GM18499 (cell line): Measurements from ENCODE around the gene NTNG1.
"Not testable (repeated sequence)": the region's sequence is repeated elsewhere in the genome, so short reads cannot be mapped to it uniquely, and the experiment has no call there.

Source experiments
- ATAC-seq: cut with Tn5 transposase; IDR thresholded peaks from one replicate; pipeline ENCODE4 v1.9.1; 2021; ENCODE audit warnings: moderate number of reproducible peaks; ENCODE audit not compliant: insufficient read depth, unreplicated experiment

NTNG1 gene

GRCh38 chr1:107140703-107141490, at the start of gene NTNG1:
Gene NTNG1, plus strand, starts transcription at chr1:107141039.
- ATAC-seq = no peak

GRCh38 chr1:107091418-107091817, 49.4 kb upstream of the NTNG1 start:
- no peak for ATAC-seq

GRCh38 chr1:107093395-107093794, 47.4 kb upstream of the NTNG1 start:
- ATAC-seq = not testable (repeated sequence)

GRCh38 chr1:107095647-107096046, 45.2 kb upstream of the NTNG1 start:
- no peak for ATAC-seq

- no peak for ATAC-seq
Measured at GRCh38 chr1:107096690-107097089, 44.1 kb upstream of the NTNG1 start.

- ATAC-seq = no peak
Measured at GRCh38 chr1:107098961-107099360, 41.9 kb upstream of the NTNG1 start.

GRCh38 chr1:107100331-107100984, 40.4 kb upstream of the NTNG1 start:
- ATAC-seq = no peak

GRCh38 chr1:107105914-107106313, 34.9 kb upstream of the NTNG1 start:
- no peak for ATAC-seq

GRCh38 chr1:107110326-107110725, 30.5 kb upstream of the NTNG1 start:
- ATAC-seq = no peak

GRCh38 chr1:107116306-107116790, 24.5 kb upstream of the NTNG1 start:
- no peak for ATAC-seq

GRCh38 chr1:107122225-107122624, 18.6 kb upstream of the NTNG1 start:
- no peak for ATAC-seq

GRCh38 chr1:107123741-107124140, 17.1 kb upstream of the NTNG1 start:
- ATAC-seq = no peak

- no peak for ATAC-seq
Measured at GRCh38 chr1:107124694-107125093, 16.1 kb upstream of the NTNG1 start.

GRCh38 chr1:107132195-107132594, 8.6 kb upstream of the NTNG1 start:
- no peak for ATAC-seq

GRCh38 chr1:107132780-107133179, 8.1 kb upstream of the NTNG1 start:
- ATAC-seq = no peak

- ATAC-seq = no peak
Measured at GRCh38 chr1:107135463-107135862, 5.4 kb upstream of the NTNG1 start.

GRCh38 chr1:107138166-107138565, 2.7 kb upstream of the NTNG1 start:
- ATAC-seq = no peak

GRCh38 chr1:107138767-107139445, 1.9 kb upstream of the NTNG1 start:
- ATAC-seq = no peak

GRCh38 chr1:107139833-107140702, 771 bp upstream of the NTNG1 start:
- no peak for ATAC-seq

GRCh38 chr1:107141491-107142126, 770 bp downstream of the NTNG1 start:
- no peak for ATAC-seq
